HEK293 (cell line): ENCODE measurements around the gene TFRC.

ENCODE experiments used
- GLI4 ChIP-seq: fragments of 450-650 bp; formaldehyde crosslinking; IDR thresholded peaks from 2 replicates; pipeline ENCODE4 v1.5.1; 2016; ENCODE audit warnings: missing biosample characterization, missing genetic modification characterization
- HOXA7 ChIP-seq: sonication (generic); formaldehyde crosslinking; IDR thresholded peaks from 2 replicates; pipeline ENCODE4 v1.8.1; 2022; ENCODE audit warnings: missing genetic modification reagents, borderline replicate concordance
- PRDM1 ChIP-seq: fragments of 450-650 bp; formaldehyde crosslinking; IDR thresholded peaks from 2 replicates; pipeline ENCODE4; 2016; ENCODE audit warnings: missing biosample characterization, missing genetic modification characterization
- RBAK ChIP-seq: fragments of 450-650 bp; formaldehyde crosslinking; IDR thresholded peaks from 2 replicates; pipeline ENCODE4 v1.5.1; 2016; ENCODE audit warnings: missing biosample characterization, missing genetic modification characterization
- SALL2 ChIP-seq: fragments of 450-650 bp; formaldehyde crosslinking; IDR thresholded peaks from 2 replicates; pipeline ENCODE4 v1.5.0; 2017; ENCODE audit warnings: missing biosample characterization, mild to moderate bottlenecking, missing genetic modification characterization, borderline replicate concordance
- ZBTB1 ChIP-seq: fragments of 450-650 bp; formaldehyde crosslinking; IDR thresholded peaks from 2 replicates; pipeline ENCODE4 v1.5.1; 2016; ENCODE audit warnings: missing biosample characterization, missing genetic modification characterization
- ZBTB8A ChIP-seq: fragments of 450-650 bp; formaldehyde crosslinking; IDR thresholded peaks from 2 replicates; pipeline ENCODE4 v1.5.1; 2016; ENCODE audit warnings: missing biosample characterization, missing genetic modification characterization
- ZFP3 ChIP-seq: fragments of 450-650 bp; formaldehyde crosslinking; IDR thresholded peaks from 2 replicates; pipeline ENCODE4 v1.5.1; 2016; ENCODE audit warnings: low read depth, missing biosample characterization, missing genetic modification characterization
- ZNF132 ChIP-seq: fragments of 450-650 bp; formaldehyde crosslinking; IDR thresholded peaks from 2 replicates; pipeline ENCODE4 v1.5.1; 2017; ENCODE audit warnings: missing biosample characterization, missing genetic modification characterization, borderline replicate concordance
- ZNF211 ChIP-seq: fragments of 450-650 bp; formaldehyde crosslinking; IDR thresholded peaks from 2 replicates; pipeline ENCODE4 v1.5.1; 2016; ENCODE audit warnings: low read depth, missing biosample characterization, missing genetic modification characterization
- ZNF223 ChIP-seq: fragments of 450-650 bp; formaldehyde crosslinking; IDR thresholded peaks from 2 replicates; pipeline ENCODE4 v1.5.1; 2016; ENCODE audit warnings: missing biosample characterization, missing genetic modification characterization
- ZNF626 ChIP-seq: fragments of 450-650 bp; sonication (Bioruptor Pico); formaldehyde crosslinking; IDR thresholded peaks from 2 replicates; pipeline ENCODE4 v1.5.1; 2018; ENCODE audit warnings: missing biosample characterization, missing genetic modification characterization, inconsistent platforms
- TF ChIP-seq, protein P1 (sequence below): fragments of 450-650 bp; formaldehyde crosslinking; IDR thresholded peaks from 2 replicates; pipeline ENCODE4 v1.5.1; 2016; ENCODE audit warnings: missing biosample characterization, missing genetic modification characterization
- TF ChIP-seq, protein P2 (sequence below): fragments of 450-650 bp; formaldehyde crosslinking; IDR thresholded peaks from 2 replicates; pipeline ENCODE4 v1.5.1; 2016; ENCODE audit warnings: missing biosample characterization, missing genetic modification characterization

DNA sequence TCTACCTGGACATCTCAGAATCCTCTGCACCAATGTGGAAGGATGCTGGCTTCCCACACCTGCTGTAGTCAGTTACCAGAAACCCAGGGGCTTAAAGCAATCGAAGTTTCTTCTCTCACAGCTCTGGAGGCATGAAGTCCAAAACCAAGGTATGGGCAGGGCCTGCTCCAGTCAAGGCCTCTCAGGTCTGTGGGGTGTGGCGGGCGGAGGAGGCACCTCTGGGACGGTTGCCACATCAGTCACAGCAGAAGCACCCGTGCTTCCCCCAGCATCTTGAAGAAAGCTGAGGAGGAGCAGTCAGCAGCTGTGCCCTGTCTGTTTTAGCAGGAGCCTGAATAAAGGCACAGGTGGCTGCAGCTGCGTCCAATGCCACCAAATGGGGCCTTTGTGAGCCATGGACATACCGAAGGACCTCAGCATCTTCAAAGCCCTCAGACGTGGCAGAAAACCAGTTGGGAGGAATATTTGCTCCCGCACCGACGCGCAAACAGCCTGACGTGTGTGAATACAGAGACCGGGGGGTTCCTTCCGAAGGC is 68.9 kb downstream of the TFRC start:
- TF ChIP-seq, protein P1, sequence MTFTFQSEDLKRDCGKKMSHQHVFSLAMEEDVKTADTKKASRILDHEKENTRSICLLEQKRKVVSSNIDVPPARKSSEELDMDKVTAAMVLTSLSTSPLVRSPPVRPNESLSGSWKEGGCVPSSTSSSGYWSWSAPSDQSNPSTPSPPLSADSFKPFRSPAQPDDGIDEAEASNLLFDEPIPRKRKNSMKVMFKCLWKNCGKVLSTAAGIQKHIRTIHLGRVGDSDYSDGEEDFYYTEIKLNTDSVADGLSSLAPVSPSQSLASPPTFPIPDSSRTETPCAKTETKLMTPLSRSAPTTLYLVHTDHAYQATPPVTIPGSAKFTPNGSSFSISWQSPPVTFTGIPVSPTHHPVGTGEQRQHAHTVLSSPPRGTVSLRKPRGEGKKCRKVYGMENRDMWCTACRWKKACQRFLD (tag by site-specific recombination), result no peak
- TF ChIP-seq HOXA7 (CRISPR knock-in tag) (no peak), SALL2 (tag by site-specific recombination) (no peak), ZNF211 (tag by site-specific recombination) (no peak), ZFP3 (tag by site-specific recombination) (no peak), GLI4 (tag by site-specific recombination) (no peak), RBAK (no peak), ZNF132 (tag by site-specific recombination) (no peak), ZNF223 (tag by site-specific recombination) (no peak), PRDM1 (tag by site-specific recombination) (no peak), ZNF626 (tag by site-specific recombination) (no peak), ZBTB1 (tag by site-specific recombination) (no peak), ZBTB8A (tag by site-specific recombination) (no peak)
- TF ChIP-seq, protein P2, sequence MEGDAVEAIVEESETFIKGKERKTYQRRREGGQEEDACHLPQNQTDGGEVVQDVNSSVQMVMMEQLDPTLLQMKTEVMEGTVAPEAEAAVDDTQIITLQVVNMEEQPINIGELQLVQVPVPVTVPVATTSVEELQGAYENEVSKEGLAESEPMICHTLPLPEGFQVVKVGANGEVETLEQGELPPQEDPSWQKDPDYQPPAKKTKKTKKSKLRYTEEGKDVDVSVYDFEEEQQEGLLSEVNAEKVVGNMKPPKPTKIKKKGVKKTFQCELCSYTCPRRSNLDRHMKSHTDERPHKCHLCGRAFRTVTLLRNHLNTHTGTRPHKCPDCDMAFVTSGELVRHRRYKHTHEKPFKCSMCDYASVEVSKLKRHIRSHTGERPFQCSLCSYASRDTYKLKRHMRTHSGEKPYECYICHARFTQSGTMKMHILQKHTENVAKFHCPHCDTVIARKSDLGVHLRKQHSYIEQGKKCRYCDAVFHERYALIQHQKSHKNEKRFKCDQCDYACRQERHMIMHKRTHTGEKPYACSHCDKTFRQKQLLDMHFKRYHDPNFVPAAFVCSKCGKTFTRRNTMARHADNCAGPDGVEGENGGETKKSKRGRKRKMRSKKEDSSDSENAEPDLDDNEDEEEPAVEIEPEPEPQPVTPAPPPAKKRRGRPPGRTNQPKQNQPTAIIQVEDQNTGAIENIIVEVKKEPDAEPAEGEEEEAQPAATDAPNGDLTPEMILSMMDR, result no peak
